ENCODE results near the gene BNC2.

BNC2 gene

GRCh38 chr9:16527573-16527972, 342.9 kb downstream of the BNC2 start:
- no peak for TF ChIP-seq BHLHE40 (IDR thresholded peaks at IDR 0.05; ENCODE audit: borderline replicate concordance)
- no peak for TF ChIP-seq TARDBP (IDR thresholded peaks at IDR 0.05)
- no peak for TF ChIP-seq LEF1 (IDR thresholded peaks at IDR 0.05; ENCODE audit: borderline replicate concordance)
- TF ChIP-seq FOXM1 (IDR thresholded peaks at IDR 0.05; ENCODE audit: borderline replicate concordance) = no peak
- TF ChIP-seq SP1 (IDR thresholded peaks at IDR 0.05) = no peak
- TF ChIP-seq FOXA1 (IDR thresholded peaks at IDR 0.05) = no peak
- TF ChIP-seq PKNOX1 (IDR thresholded peaks at IDR 0.05) = no peak
- no peak for TF ChIP-seq HDGF (IDR thresholded peaks at IDR 0.05; ENCODE audit: borderline replicate concordance)
- no peak for TF ChIP-seq L3MBTL2 (conservative IDR thresholded peaks at IDR 0.05)
- no peak for TF ChIP-seq NFRKB (IDR thresholded peaks at IDR 0.05)
- TF ChIP-seq CTBP1 (IDR thresholded peaks at IDR 0.05; ENCODE audit: borderline replicate concordance) = no peak
- no peak for TF ChIP-seq ELF4 (IDR thresholded peaks at IDR 0.05)
- no peak for TF ChIP-seq ARNT (IDR thresholded peaks at IDR 0.05)
- no peak for TF ChIP-seq SUZ12 (IDR thresholded peaks at IDR 0.05)
- no peak for TF ChIP-seq ZNF384 (IDR thresholded peaks at IDR 0.05)
- no peak for TF ChIP-seq FOXK2 (IDR thresholded peaks at IDR 0.05)
- no peak for DNase-seq (ENCODE audit: extremely low spot score)
- ChIA-PET POLR2A (no interaction called here), CTCF (no interaction called here)

- no peak for DNase-seq (ENCODE audit: extremely low spot score)
- ChIA-PET CTCF (no interaction called here), POLR2A (no interaction called here)
- TF ChIP-seq TARDBP (IDR thresholded peaks at IDR 0.05) = no peak
- TF ChIP-seq SUZ12 (IDR thresholded peaks at IDR 0.05) = no peak
- TF ChIP-seq LEF1 (IDR thresholded peaks at IDR 0.05; ENCODE audit: borderline replicate concordance) = no peak
- TF ChIP-seq FOXK2 (IDR thresholded peaks at IDR 0.05) = no peak
- TF ChIP-seq FOXA1 (IDR thresholded peaks at IDR 0.05) = no peak
- no peak for TF ChIP-seq L3MBTL2 (conservative IDR thresholded peaks at IDR 0.05)
- TF ChIP-seq NFRKB (IDR thresholded peaks at IDR 0.05) = no peak
- TF ChIP-seq SP1 (IDR thresholded peaks at IDR 0.05) = no peak
- TF ChIP-seq FOXM1 (IDR thresholded peaks at IDR 0.05; ENCODE audit: borderline replicate concordance) = no peak
Observed at GRCh38 chr9:16526380-16526779, 344.1 kb downstream of the BNC2 start.

- CTCF ChIA-PET = no interaction called here
- no peak for DNase-seq (ENCODE audit: extremely low spot score)
- POLR2A ChIA-PET = no interaction called here
- no peak for TF ChIP-seq FOXA1 (IDR thresholded peaks at IDR 0.05)
- TF ChIP-seq PKNOX1 (IDR thresholded peaks at IDR 0.05) = no peak
- no peak for TF ChIP-seq CTBP1 (IDR thresholded peaks at IDR 0.05; ENCODE audit: borderline replicate concordance)
- TF ChIP-seq HDGF (IDR thresholded peaks at IDR 0.05; ENCODE audit: borderline replicate concordance) = no peak
- TF ChIP-seq ARNT (IDR thresholded peaks at IDR 0.05) = no peak
- no peak for TF ChIP-seq LEF1 (IDR thresholded peaks at IDR 0.05; ENCODE audit: borderline replicate concordance)
- no peak for TF ChIP-seq TARDBP (IDR thresholded peaks at IDR 0.05)
- TF ChIP-seq ELF4 (IDR thresholded peaks at IDR 0.05) = no peak
- TF ChIP-seq BHLHE40 (IDR thresholded peaks at IDR 0.05; ENCODE audit: borderline replicate concordance) = no peak
- no peak for TF ChIP-seq L3MBTL2 (conservative IDR thresholded peaks at IDR 0.05)
- no peak for TF ChIP-seq ZNF384 (IDR thresholded peaks at IDR 0.05)
- TF ChIP-seq SP1 (IDR thresholded peaks at IDR 0.05) = no peak
- no peak for TF ChIP-seq FOXM1 (IDR thresholded peaks at IDR 0.05; ENCODE audit: borderline replicate concordance)
- TF ChIP-seq SUZ12 (IDR thresholded peaks at IDR 0.05) = no peak
- no peak for TF ChIP-seq NFRKB (IDR thresholded peaks at IDR 0.05)
- no peak for TF ChIP-seq FOXK2 (IDR thresholded peaks at IDR 0.05)
Observed at GRCh38 chr9:16524823-16525222, 345.6 kb downstream of the BNC2 start.

GRCh38 chr9:16524078-16524477, 346.4 kb downstream of the BNC2 start:
- no peak for DNase-seq (ENCODE audit: extremely low spot score)
- ChIA-PET POLR2A (no interaction called here), CTCF (no interaction called here)
- TF ChIP-seq FOXM1 (IDR thresholded peaks at IDR 0.05; ENCODE audit: borderline replicate concordance) = no peak

- CTCF ChIA-PET = no interaction called here
- TF ChIP-seq BHLHE40 (IDR thresholded peaks at IDR 0.05; ENCODE audit: borderline replicate concordance) = no peak
- TF ChIP-seq NFRKB (IDR thresholded peaks at IDR 0.05) = no peak
- no peak for TF ChIP-seq LEF1 (IDR thresholded peaks at IDR 0.05; ENCODE audit: borderline replicate concordance)
- no peak for TF ChIP-seq PKNOX1 (IDR thresholded peaks at IDR 0.05)
- no peak for TF ChIP-seq L3MBTL2 (conservative IDR thresholded peaks at IDR 0.05)
- TF ChIP-seq ELF4 (IDR thresholded peaks at IDR 0.05) = no peak
- TF ChIP-seq FOXM1 (IDR thresholded peaks at IDR 0.05; ENCODE audit: borderline replicate concordance) = no peak
- no peak for TF ChIP-seq CTBP1 (IDR thresholded peaks at IDR 0.05; ENCODE audit: borderline replicate concordance)
- TF ChIP-seq SUZ12 (IDR thresholded peaks at IDR 0.05) = no peak
- TF ChIP-seq FOXK2 (IDR thresholded peaks at IDR 0.05) = no peak
- TF ChIP-seq HDGF (IDR thresholded peaks at IDR 0.05; ENCODE audit: borderline replicate concordance) = no peak
- TF ChIP-seq TARDBP (IDR thresholded peaks at IDR 0.05) = no peak
- TF ChIP-seq ARNT (IDR thresholded peaks at IDR 0.05) = no peak
- TF ChIP-seq ZNF384 (IDR thresholded peaks at IDR 0.05) = no peak
- TF ChIP-seq FOXA1 (IDR thresholded peaks at IDR 0.05) = no peak
- TF ChIP-seq SP1 (IDR thresholded peaks at IDR 0.05) = no peak
- POLR2A ChIA-PET = no interaction called here
- DNase-seq (ENCODE audit: extremely low spot score) = no peak
Observed at GRCh38 chr9:16521868-16522411, 348.5 kb downstream of the BNC2 start.

GRCh38 chr9:16519001-16519400, 351.5 kb downstream of the BNC2 start:
- TF ChIP-seq ELF4 (IDR thresholded peaks at IDR 0.05) = no peak
- TF ChIP-seq HDGF (IDR thresholded peaks at IDR 0.05; ENCODE audit: borderline replicate concordance) = no peak
- TF ChIP-seq ZNF384 (IDR thresholded peaks at IDR 0.05) = no peak
- no peak for TF ChIP-seq FOXK2 (IDR thresholded peaks at IDR 0.05)
- no peak for TF ChIP-seq ARNT (IDR thresholded peaks at IDR 0.05)
- no peak for TF ChIP-seq L3MBTL2 (conservative IDR thresholded peaks at IDR 0.05)
- no peak for TF ChIP-seq PKNOX1 (IDR thresholded peaks at IDR 0.05)
- no peak for TF ChIP-seq LEF1 (IDR thresholded peaks at IDR 0.05; ENCODE audit: borderline replicate concordance)
- DNase-seq (ENCODE audit: extremely low spot score) = no peak
- ChIA-PET POLR2A (no interaction called here), CTCF (no interaction called here)
